Liver (tissue), 9 donors: ENCODE results near the gene ADAM10. TPM values are rescaled to one million over a fixed set of nuclear protein-coding genes. Genes with fewer than 3 reads are reported as not detected.

Experiments used
- DNase-seq: peaks from one replicate; pipeline ENCODE4 v3.0.0-alpha.2; 2017; ENCODE audit warnings: low spot score
- H3K27ac ChIP-seq, 2 donors: one replicate each; pipeline ENCODE4 v1.7.0; 2013; ENCODE audit warnings: inconsistent platforms in 2 of 2, low read length in 2 of 2, control low read depth in 1 of 2, low read depth in 1 of 2, mild to moderate bottlenecking in 1 of 2
- H3K27me3 ChIP-seq, 4 donors: one replicate each; pipeline versions ENCODE4 v1.6.1 to v1.7.0; 2013; ENCODE audit warnings: low read length in 3 of 4, inconsistent platforms in 1 of 4, mild to moderate bottlenecking in 1 of 4, moderate library complexity in 1 of 4; ENCODE audit not compliant: control insufficient read depth in 4 of 4, insufficient read depth in 4 of 4
- H3K36me3 ChIP-seq, 4 donors: one replicate each; pipeline versions ENCODE4 v1.6.1 to v1.7.0; 2013; ENCODE audit warnings: low read length in 3 of 4, mild to moderate bottlenecking in 3 of 4, low read depth in 1 of 4, moderate library complexity in 1 of 4; ENCODE audit not compliant: control insufficient read depth in 4 of 4, insufficient read depth in 3 of 4
- H3K4me1 ChIP-seq, 4 donors: one replicate each; pipeline versions ENCODE4 v1.6.1 to v1.7.0; 2013; ENCODE audit warnings: low read length in 3 of 4, mild to moderate bottlenecking in 3 of 4, moderate library complexity in 1 of 4; ENCODE audit not compliant: control insufficient read depth in 4 of 4, insufficient read depth in 4 of 4
- H3K4me3 ChIP-seq, 3 donors: one replicate each; pipeline versions ENCODE4 v1.6.1 to v1.7.0; 2013; ENCODE audit warnings: low read length in 3 of 3, control low read depth in 1 of 3, low read depth in 1 of 3, mild to moderate bottlenecking in 1 of 3
- H3K9ac ChIP-seq, 2 donors: one replicate each; pipeline ENCODE4 v1.7.0; 2013; ENCODE audit warnings: low read length in 2 of 2, mild to moderate bottlenecking in 2 of 2, moderate library complexity in 2 of 2, control low read depth in 1 of 2, low read depth in 1 of 2
- H3K9me3 ChIP-seq, 4 donors: one replicate each; pipeline versions ENCODE4 v1.6.1 to v1.7.0; 2013; ENCODE audit warnings: low read length in 3 of 4; ENCODE audit not compliant: control insufficient read depth in 4 of 4
- FOXA2 ChIP-seq: IDR thresholded peaks from 2 replicates; pipeline ENCODE4 v1.6.1; 2016; ENCODE audit warnings: antibody characterized with exemption
- HNF4A ChIP-seq, 2 donors: conservative IDR thresholded peaks; 2 replicates each; pipeline ENCODE4 v1.6.1; 2016; ENCODE audit warnings: antibody characterized with exemption in 2 of 2, mild to moderate bottlenecking in 2 of 2
- HNF4G ChIP-seq: IDR thresholded peaks from 2 replicates; pipeline ENCODE4 v1.6.1; 2016; ENCODE audit warnings: antibody characterized with exemption
- RXRA ChIP-seq, 2 donors: IDR thresholded peaks; 2 replicates each; pipeline ENCODE4 v1.6.1; 2017 to 2018; ENCODE audit warnings: antibody characterized with exemption in 2 of 2, mild to moderate bottlenecking in 1 of 2
- SP1 ChIP-seq: IDR thresholded peaks from 2 replicates; pipeline ENCODE4 v1.6.1; 2018; ENCODE audit warnings: antibody characterized with exemption, mild to moderate bottlenecking
- TAF1 ChIP-seq: conservative IDR thresholded peaks from 2 replicates; pipeline ENCODE4 v1.6.1; 2016; ENCODE audit warnings: antibody characterized with exemption, mild to moderate bottlenecking
- YY1 ChIP-seq: IDR thresholded peaks from 2 replicates; pipeline ENCODE4 v1.6.1; 2016; ENCODE audit warnings: antibody characterized with exemption, mild to moderate bottlenecking
- WGBS: extraction: QIAGEN DNeasy Blood & Tissue Kit; methylation state at CpG from one replicate; pipeline ENCODE4 v1.1.7; 2013; 5-methylcytosine and 5-hydroxymethylcytosine counted together
- polyA plus RNA-seq, 2 donors: library from polyadenylated mRNA; stranded (reverse) in 1 of 2; unstranded in 1 of 2; fragments of 200-250 nt in 1 of 2; fragments of >200 nt in 1 of 2; fragmentation: Nextera tagmentation in 1 of 2; extraction: Ambion mirVana in 1 of 2; gene quantifications; one replicate each; pipeline versions ENCODE4 v1.2.1 to v1.2.3, GENCODE V29; 2013 to 2015
- total RNA-seq, 2 donors: library from RNA; depleted of rRNA; stranded (reverse); fragments of >200 nt; gene quantifications; one replicate each; pipeline ENCODE4 v1.2.3, GENCODE V29; 2014
- TF ChIP-seq, protein P1 (sequence below): IDR thresholded peaks from 2 replicates; pipeline ENCODE4 v1.6.1; 2016; ENCODE audit warnings: antibody characterized with exemption, mild to moderate bottlenecking
- TF ChIP-seq, protein P2 (sequence below): IDR thresholded peaks from 2 replicates; pipeline ENCODE4 v1.6.1; 2016; ENCODE audit warnings: antibody characterized with exemption
- donor health status: healthy.
- donor health status: healthy.
- donor health status: healthy.
- donor health status: healthy.
- donor health status: healthy.

Gene ADAM10
- total and polyA plus RNA-seq, 4 donors: 12.6 to 55.6 (median 34.6) TPM

- H3K36me3 ChIP-seq: peaks cover under 1 to 3% (median 2%) of the 10 kb centered on the region in 4 donors
- H3K9me3 ChIP-seq: no peaks in the 10 kb centered on the region
- TF ChIP-seq TAF1 (no peak), SP1 (no peak)
- TF ChIP-seq, protein P1, sequence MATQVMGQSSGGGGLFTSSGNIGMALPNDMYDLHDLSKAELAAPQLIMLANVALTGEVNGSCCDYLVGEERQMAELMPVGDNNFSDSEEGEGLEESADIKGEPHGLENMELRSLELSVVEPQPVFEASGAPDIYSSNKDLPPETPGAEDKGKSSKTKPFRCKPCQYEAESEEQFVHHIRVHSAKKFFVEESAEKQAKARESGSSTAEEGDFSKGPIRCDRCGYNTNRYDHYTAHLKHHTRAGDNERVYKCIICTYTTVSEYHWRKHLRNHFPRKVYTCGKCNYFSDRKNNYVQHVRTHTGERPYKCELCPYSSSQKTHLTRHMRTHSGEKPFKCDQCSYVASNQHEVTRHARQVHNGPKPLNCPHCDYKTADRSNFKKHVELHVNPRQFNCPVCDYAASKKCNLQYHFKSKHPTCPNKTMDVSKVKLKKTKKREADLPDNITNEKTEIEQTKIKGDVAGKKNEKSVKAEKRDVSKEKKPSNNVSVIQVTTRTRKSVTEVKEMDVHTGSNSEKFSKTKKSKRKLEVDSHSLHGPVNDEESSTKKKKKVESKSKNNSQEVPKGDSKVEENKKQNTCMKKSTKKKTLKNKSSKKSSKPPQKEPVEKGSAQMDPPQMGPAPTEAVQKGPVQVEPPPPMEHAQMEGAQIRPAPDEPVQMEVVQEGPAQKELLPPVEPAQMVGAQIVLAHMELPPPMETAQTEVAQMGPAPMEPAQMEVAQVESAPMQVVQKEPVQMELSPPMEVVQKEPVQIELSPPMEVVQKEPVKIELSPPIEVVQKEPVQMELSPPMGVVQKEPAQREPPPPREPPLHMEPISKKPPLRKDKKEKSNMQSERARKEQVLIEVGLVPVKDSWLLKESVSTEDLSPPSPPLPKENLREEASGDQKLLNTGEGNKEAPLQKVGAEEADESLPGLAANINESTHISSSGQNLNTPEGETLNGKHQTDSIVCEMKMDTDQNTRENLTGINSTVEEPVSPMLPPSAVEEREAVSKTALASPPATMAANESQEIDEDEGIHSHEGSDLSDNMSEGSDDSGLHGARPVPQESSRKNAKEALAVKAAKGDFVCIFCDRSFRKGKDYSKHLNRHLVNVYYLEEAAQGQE: no peak
- no peaks in the 10 kb centered on the region for H3K4me1 ChIP-seq
- 67% methylated on average over 1 of the region's 1 CpG for WGBS
- no peak overlapping the region for H3K4me3 ChIP-seq
- H3K27ac ChIP-seq: no peak overlapping the region
- no peak for DNase-seq
- H3K9ac ChIP-seq: no peak overlapping the region
- no peaks in the 10 kb centered on the region for H3K27me3 ChIP-seq
Measured at GRCh38 chr15:58669108-58669507, 80.4 kb downstream of the ADAM10 start.

GRCh38 chr15:58666957-58667356, 82.5 kb downstream of the ADAM10 start:
- H3K36me3 ChIP-seq: peaks cover 0 to 12% (median 5%) of the 10 kb centered on the region in 4 donors

GRCh38 chr15:58665672-58666071, 83.8 kb downstream of the ADAM10 start:
- TF ChIP-seq, protein P2, sequence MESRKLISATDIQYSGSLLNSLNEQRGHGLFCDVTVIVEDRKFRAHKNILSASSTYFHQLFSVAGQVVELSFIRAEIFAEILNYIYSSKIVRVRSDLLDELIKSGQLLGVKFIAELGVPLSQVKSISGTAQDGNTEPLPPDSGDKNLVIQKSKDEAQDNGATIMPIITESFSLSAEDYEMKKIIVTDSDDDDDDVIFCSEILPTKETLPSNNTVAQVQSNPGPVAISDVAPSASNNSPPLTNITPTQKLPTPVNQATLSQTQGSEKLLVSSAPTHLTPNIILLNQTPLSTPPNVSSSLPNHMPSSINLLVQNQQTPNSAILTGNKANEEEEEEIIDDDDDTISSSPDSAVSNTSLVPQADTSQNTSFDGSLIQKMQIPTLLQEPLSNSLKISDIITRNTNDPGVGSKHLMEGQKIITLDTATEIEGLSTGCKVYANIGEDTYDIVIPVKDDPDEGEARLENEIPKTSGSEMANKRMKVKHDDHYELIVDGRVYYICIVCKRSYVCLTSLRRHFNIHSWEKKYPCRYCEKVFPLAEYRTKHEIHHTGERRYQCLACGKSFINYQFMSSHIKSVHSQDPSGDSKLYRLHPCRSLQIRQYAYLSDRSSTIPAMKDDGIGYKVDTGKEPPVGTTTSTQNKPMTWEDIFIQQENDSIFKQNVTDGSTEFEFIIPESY: no peak
- TF ChIP-seq YY1 (no peak), FOXA2 (no peak), HNF4A (conservative IDR thresholded peaks at IDR 0.05) (no peak)
- no peaks in the 10 kb centered on the region for H3K27me3 ChIP-seq
- H3K4me1 ChIP-seq: no peaks in the 10 kb centered on the region
- H3K36me3 ChIP-seq: peaks cover 0 to 12% (median 6%) of the 10 kb centered on the region in 4 donors
- no peak overlapping the region for H3K4me3 ChIP-seq
- H3K9me3 ChIP-seq: no peaks in the 10 kb centered on the region
- no peak overlapping the region for H3K9ac ChIP-seq
- H3K27ac ChIP-seq: no peak overlapping the region
- no peak for DNase-seq
- 98% methylated on average over 2 of the region's 2 CpGs for WGBS

More at GRCh38 chr15:58666957-58667356, 82.5 kb downstream of the ADAM10 start:
- Histone ChIP-seq H3K9me3 (no peaks in the 10 kb centered on the region), H3K4me1 (no peaks in the 10 kb centered on the region), H3K9ac (no peak overlapping the region), H3K27ac (no peak overlapping the region), H3K27me3 (no peaks in the 10 kb centered on the region), H3K4me3 (no peak overlapping the region)
- WGBS: 79% methylated on average over 1 of the region's 1 CpG
- TF ChIP-seq HNF4A (conservative IDR thresholded peaks at IDR 0.05) (no peak), RXRA (IDR thresholded peaks at IDR 0.05) (no peak), YY1 (no peak), HNF4G (no peak)
- DNase-seq: no peak
